H9 (cell line): Measurements from ENCODE around the gene TFEB. TPM values are rescaled to one million over a fixed set of nuclear protein-coding genes. Genes with fewer than 3 reads are reported as not detected.

Source experiments
- DNase-seq: peaks from one replicate; pipeline ENCODE4 v3.0.0-alpha.2; 2017
- H2AFZ ChIP-seq: one replicate; pipeline ENCODE4 v1.6.1; 2013; ENCODE audit warnings: mild to moderate bottlenecking, low read length, control low read depth, moderate library complexity
- H2AK5ac ChIP-seq: 2 replicates; pipeline ENCODE4 v1.6.1; 2013; ENCODE audit warnings: low read length, control low read depth, mixed read lengths; ENCODE audit not compliant: insufficient read length
- H2BK120ac ChIP-seq: one replicate; pipeline ENCODE4 v1.6.1; 2013; ENCODE audit warnings: low read depth, mild to moderate bottlenecking, low read length, control low read depth, inconsistent platforms; ENCODE audit not compliant: poor library complexity, severe bottlenecking
- H2BK12ac ChIP-seq: 2 replicates; pipeline ENCODE4 v1.6.1; 2013; ENCODE audit warnings: low read length, control low read depth, mixed read lengths, low read depth; ENCODE audit not compliant: insufficient read length
- H2BK15ac ChIP-seq: 2 replicates; pipeline ENCODE4 v1.6.1; 2013; ENCODE audit warnings: low read depth, low read length, control low read depth
- H2BK20ac ChIP-seq: one replicate; pipeline ENCODE4 v1.6.1; 2013; ENCODE audit warnings: low read depth, mild to moderate bottlenecking, low read length, control low read depth, inconsistent platforms; ENCODE audit not compliant: poor library complexity, severe bottlenecking
- H2BK5ac ChIP-seq: 2 replicates; pipeline ENCODE4 v1.6.1; 2013; ENCODE audit warnings: low read length, control low read depth, mixed read lengths; ENCODE audit not compliant: insufficient read length
- H3K14ac ChIP-seq: 2 replicates; pipeline ENCODE4 v1.6.1; 2013; ENCODE audit warnings: low read length, control low read depth; ENCODE audit not compliant: insufficient read depth
- H3K18ac ChIP-seq: 2 replicates; pipeline ENCODE4 v1.6.1; 2013; ENCODE audit warnings: low read depth, mild to moderate bottlenecking, mixed read lengths, low read length, control low read depth; ENCODE audit not compliant: insufficient read length
- H3K23ac ChIP-seq: 2 replicates; pipeline ENCODE4 v1.6.1; 2013; ENCODE audit warnings: low read length, control low read depth, mixed read lengths, low read depth; ENCODE audit not compliant: insufficient read length
- H3K23me2 ChIP-seq: 2 replicates; pipeline ENCODE4 v1.6.1; 2013; ENCODE audit warnings: low read depth, mild to moderate bottlenecking, mixed read lengths, low read length, control low read depth; ENCODE audit not compliant: insufficient read length, poor library complexity, severe bottlenecking
- H3K27ac ChIP-seq: 2 replicates; pipeline ENCODE4 v1.5.1; 2013; ENCODE audit warnings: low read length, control low read depth, mixed read lengths, low read depth; ENCODE audit not compliant: insufficient read length
- H3K27me3 ChIP-seq: 2 replicates; pipeline ENCODE4 v1.6.1; 2013; ENCODE audit warnings: low read length, control low read depth, inconsistent platforms; ENCODE audit not compliant: insufficient read depth
- H3K4ac ChIP-seq: 2 replicates; pipeline ENCODE4 v1.6.1; 2013; ENCODE audit warnings: low read depth, mild to moderate bottlenecking, control low read depth, inconsistent platforms, low read length, moderate library complexity
- H3K4me1 ChIP-seq: 2 replicates; pipeline ENCODE4 v1.6.1; 2013; ENCODE audit warnings: low read length, control low read depth, inconsistent platforms; ENCODE audit not compliant: insufficient read depth
- H3K4me2 ChIP-seq: 2 replicates; pipeline ENCODE4 v1.6.1; 2013; ENCODE audit warnings: low read length, control low read depth, mixed read lengths; ENCODE audit not compliant: insufficient read length, insufficient read depth
- H3K56ac ChIP-seq: 2 replicates; pipeline ENCODE4 v1.6.1; 2013; ENCODE audit warnings: low read depth, mild to moderate bottlenecking, mixed read lengths, low read length, control low read depth; ENCODE audit not compliant: insufficient read length
- H3K79me1 ChIP-seq: 2 replicates; pipeline ENCODE4 v1.6.1; 2013; ENCODE audit warnings: low read depth, mild to moderate bottlenecking, moderate library complexity, low read length, control low read depth, inconsistent platforms; ENCODE audit not compliant: insufficient read depth, poor library complexity, severe bottlenecking
- H3K79me2 ChIP-seq: 2 replicates; pipeline ENCODE4 v1.6.1; 2013; ENCODE audit warnings: low read length, control low read depth, inconsistent platforms; ENCODE audit not compliant: insufficient read depth
- H3K9ac ChIP-seq: 2 replicates; pipeline ENCODE4 v1.6.1; 2013; ENCODE audit warnings: low read length, control low read depth, mixed read lengths; ENCODE audit not compliant: insufficient read length; ENCODE audit errors: extremely low read depth
- H3K9me3 ChIP-seq: one replicate; pipeline ENCODE4 v1.6.1; 2013; ENCODE audit warnings: low read depth, low read length, inconsistent platforms; ENCODE audit not compliant: control insufficient read depth
- H3T11ph ChIP-seq: one replicate; pipeline ENCODE4 v1.6.1; 2013; ENCODE audit warnings: mild to moderate bottlenecking, low read length, control low read depth, inconsistent platforms
- H4K20me1 ChIP-seq: one replicate; pipeline ENCODE4 v1.6.1; 2013; ENCODE audit not compliant: control insufficient read depth, insufficient read length, insufficient read depth
- H4K5ac ChIP-seq: 2 replicates; pipeline ENCODE4 v1.6.1; 2013; ENCODE audit warnings: low read depth, mild to moderate bottlenecking, mixed read lengths, low read length, control low read depth; ENCODE audit not compliant: insufficient read length
- H4K8ac ChIP-seq: replicated peaks from 2 replicates; pipeline ENCODE4 v1.6.1; 2013; ENCODE audit warnings: low read length, control low read depth, mixed read lengths, low read depth; ENCODE audit not compliant: insufficient read length
- H4K91ac ChIP-seq: 2 replicates; pipeline ENCODE4 v1.6.1; 2013; ENCODE audit warnings: low read depth, mild to moderate bottlenecking, moderate library complexity, mixed read lengths, low read length, control low read depth; ENCODE audit not compliant: insufficient read length
- H3K27ac Mint-ChIP-seq, 3 experiments: 2 replicates in 2 of 3; 3 replicates in 1 of 3; pipeline ENCODE4 v1.8.0; 2020 to 2021; ENCODE audit warnings: mixed read lengths in 3 of 3, mild to moderate bottlenecking in 1 of 3, moderate library complexity in 1 of 3
- H3K27me3 Mint-ChIP-seq: 2 replicates; pipeline ENCODE4 v1.8.0; 2021; ENCODE audit warnings: low read depth, mild to moderate bottlenecking, moderate library complexity, mixed read lengths
- H3K36me3 Mint-ChIP-seq, 3 experiments: 2 replicates in 2 of 3; 3 replicates in 1 of 3; pipeline ENCODE4 v1.8.0; 2020 to 2021; ENCODE audit warnings: low read depth in 3 of 3, mixed read lengths in 3 of 3; ENCODE audit not compliant: insufficient read depth in 1 of 3
- H3K4me1 Mint-ChIP-seq, 2 experiments: 2 replicates each; pipeline ENCODE4 v1.8.0; 2020; ENCODE audit warnings: mixed read lengths in 2 of 2
- H3K4me3 Mint-ChIP-seq, 2 experiments: 2 replicates in 1 of 2; 3 replicates in 1 of 2; pipeline ENCODE4 v1.8.0; 2020 to 2021; ENCODE audit warnings: mild to moderate bottlenecking in 2 of 2, mixed read lengths in 2 of 2, moderate library complexity in 1 of 2
- H3K9me3 Mint-ChIP-seq, 2 experiments: 2 replicates in 1 of 2; 3 replicates in 1 of 2; pipeline ENCODE4 v1.8.0; 2020; ENCODE audit warnings: mild to moderate bottlenecking in 2 of 2, mixed read lengths in 2 of 2, moderate library complexity in 1 of 2
- CTCF ChIP-seq: fragments of 200-600 bp; sonication (generic); conservative IDR thresholded peaks from 3 replicates; pipeline ENCODE4 v1.8.0; 2021; ENCODE audit warnings: antibody characterized with exemption, mild to moderate bottlenecking
- WGBS: extraction: QIAGEN DNeasy Blood & Tissue Kit; methylation state at CpG from one replicate; pipeline ENCODE4 v1.1.7; 2013; ENCODE audit warnings: missing lambda C conversion rate, low lambda C conversion rate, mixed read lengths; ENCODE audit not compliant: insufficient read length; ENCODE audit errors: extremely low coverage; 5-methylcytosine and 5-hydroxymethylcytosine counted together
- total RNA-seq: library from RNA; stranded (reverse); gene quantifications from 2 replicates; pipeline ENCODE4 v1.2.1, GENCODE V29; 2021

Gene TFEB
- total RNA-seq, 1 experiment from 2014 or later = 1.2 TPM

GRCh38 chr6:41679696-41680095 is 55.7 kb downstream of the TFEB start:
- H3K23me2 ChIP-seq = no peaks in the 10 kb centered on the region
- no peak overlapping the region for H2BK20ac ChIP-seq
- no peak overlapping the region for H3K27ac ChIP-seq
- H2BK120ac ChIP-seq = no peak overlapping the region
- H2BK12ac ChIP-seq = no peak overlapping the region
- H3K14ac ChIP-seq = no peak overlapping the region
- no peaks in the 10 kb centered on the region for H4K20me1 ChIP-seq
- Mint-ChIP-seq H3K9me3 (no peaks in the 10 kb centered on the region), H3K4me1 (peaks cover 20 to 44% of the 10 kb centered on the region in 2 experiments), H3K27me3 (peaks cover 11% of the 10 kb centered on the region), H3K27ac (no peak overlapping the region; a peak in 1 of 7 replicates), H3K36me3 (no peaks in the 10 kb centered on the region), H3K4me3 (no peak overlapping the region)
- no peak overlapping the region for H3K4me2 ChIP-seq
- H2BK5ac ChIP-seq = no peak overlapping the region
- no peak overlapping the region for H2AK5ac ChIP-seq
- H3K4ac ChIP-seq = no peak overlapping the region
- no peak overlapping the region for H3K23ac ChIP-seq
- no peak overlapping the region for H4K5ac ChIP-seq
- H3T11ph ChIP-seq = no peak overlapping the region
- no peaks in the 10 kb centered on the region for H3K79me2 ChIP-seq
- H3K79me1 ChIP-seq = no peaks in the 10 kb centered on the region
- no peaks in the 10 kb centered on the region for H3K27me3 ChIP-seq
- no peaks in the 10 kb centered on the region for H3K9me3 ChIP-seq
- H4K8ac ChIP-seq = no peak overlapping the region
- H2AFZ ChIP-seq = no peak overlapping the region
- H3K56ac ChIP-seq = no peak overlapping the region
- H3K9ac ChIP-seq = no peak overlapping the region
- no peak for TF ChIP-seq CTCF
- no peaks in the 10 kb centered on the region for H3K4me1 ChIP-seq
- no peak overlapping the region for H3K18ac ChIP-seq
- no peak overlapping the region for H2BK15ac ChIP-seq
- WGBS = no CpG with 5 or more reads among the region's 9 CpGs
- no peak for DNase-seq
- no peak overlapping the region for H4K91ac ChIP-seq
